DMS79 treated with DMSO at 0.1 percent for 48 hours (cell line): ENCODE measurements around the gene SLC25A46.
"Not testable (repeated sequence)": the region's sequence is repeated elsewhere in the genome, so short reads cannot be mapped to it uniquely, and the experiment has no call there.

ENCODE experiments used
- DNase-seq: peaks from one replicate; lab custom pipeline; 2025; lab: John Stamatoyannopoulos, UW

SLC25A46 gene

DNA sequence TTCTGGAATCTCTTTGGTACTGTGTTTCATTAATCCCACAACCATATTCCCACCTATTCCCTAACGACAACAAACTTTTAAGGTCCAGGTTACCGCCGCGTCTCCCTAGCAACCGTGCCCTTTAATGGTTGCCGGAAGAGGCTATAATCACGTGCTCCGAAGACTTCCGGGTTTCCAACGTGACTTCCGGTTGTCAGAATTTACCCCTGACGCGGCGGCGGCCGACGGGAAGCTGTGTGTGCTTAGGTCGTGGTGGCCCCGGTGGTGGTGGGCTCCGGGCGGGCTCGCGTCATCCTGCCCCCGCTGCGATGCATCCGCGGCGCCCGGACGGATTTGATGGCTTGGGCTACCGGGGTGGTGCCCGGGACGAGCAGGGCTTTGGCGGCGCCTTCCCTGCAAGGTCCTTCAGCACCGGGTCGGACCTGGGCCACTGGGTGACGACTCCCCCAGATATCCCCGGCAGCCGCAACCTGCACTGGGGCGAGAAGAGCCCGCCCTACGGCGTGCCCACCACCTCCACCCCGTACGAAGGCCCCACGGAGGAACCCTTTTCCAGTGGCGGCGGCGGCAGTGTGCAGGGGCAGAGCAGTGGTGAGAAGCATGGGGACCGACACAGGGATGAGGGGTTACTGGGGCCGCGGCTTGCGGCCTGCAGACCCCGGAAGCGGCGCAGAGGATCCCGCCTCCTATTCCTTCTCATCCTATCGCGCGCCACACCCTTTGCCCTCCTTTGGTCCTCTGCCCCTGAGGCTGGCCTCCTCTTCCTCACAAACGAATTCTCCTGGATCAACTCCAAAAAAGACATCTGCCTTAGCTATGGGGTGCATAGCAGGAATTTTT, at the start of gene SLC25A46:
SLC25A46 (plus strand) TSS at position 196 of the 840 bp plus-strand sequence; CDS start at position 309, 113 bp downstream.
- DNase-seq = peak; percentile 73

DNA sequence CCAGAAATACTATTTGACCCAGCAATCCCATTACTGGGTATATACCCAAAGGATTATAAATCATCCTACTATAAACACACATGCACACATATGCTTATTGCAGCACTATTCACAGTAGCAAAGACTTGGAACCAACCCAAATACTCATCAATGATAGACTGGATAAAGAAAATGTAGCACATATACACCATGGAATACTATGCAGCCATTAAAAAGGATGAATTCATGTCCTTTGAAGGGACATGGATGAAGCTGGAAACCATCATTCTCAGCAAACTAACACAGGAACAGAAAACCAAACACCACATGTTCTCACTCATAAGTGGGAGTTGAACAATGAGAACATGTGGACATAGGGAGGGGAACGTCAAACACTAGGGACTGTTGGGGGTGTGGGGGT, 48.2 kb upstream of the SLC25A46 start:
- DNase-seq = not testable (repeated sequence)

DNA sequence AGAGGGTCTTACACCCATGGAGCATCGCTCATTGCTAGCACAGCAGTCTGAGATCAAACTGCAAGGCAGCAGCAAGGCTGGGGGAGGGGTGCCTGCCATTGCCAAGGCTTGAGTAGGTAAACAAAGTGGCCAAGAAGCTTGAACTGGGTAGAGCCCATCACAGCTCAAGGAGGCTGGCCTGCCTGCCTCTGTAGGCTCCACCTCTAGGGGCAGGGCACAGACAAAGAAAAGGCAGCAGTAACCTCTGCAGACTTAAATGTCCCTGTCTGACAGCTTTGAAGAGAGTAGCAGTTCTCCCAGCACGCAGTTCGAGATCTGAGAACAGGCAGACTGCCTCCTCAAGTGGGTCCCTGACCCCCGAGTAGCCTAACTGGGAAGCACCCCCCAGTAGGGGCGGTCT, 46.1 kb upstream of the SLC25A46 start:
- not testable (repeated sequence) for DNase-seq

DNA sequence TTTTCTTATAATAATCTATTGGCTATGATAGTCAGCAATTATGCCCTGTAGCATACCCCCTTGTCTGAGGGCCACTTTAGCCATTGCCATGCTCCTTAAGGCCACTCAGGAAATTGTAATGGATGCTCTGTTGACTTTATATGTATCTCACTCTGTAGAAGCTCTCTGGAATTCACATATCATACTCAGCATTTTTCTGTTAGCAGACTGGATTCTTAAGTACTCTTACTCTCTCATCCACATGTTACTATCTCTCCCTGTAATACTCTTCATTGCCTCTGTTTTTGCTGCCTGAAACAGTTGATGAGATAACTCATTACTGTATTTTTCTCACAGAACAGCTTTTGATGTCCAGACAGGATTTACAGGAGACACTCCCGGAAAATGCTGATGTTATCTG, 36.5 kb upstream of the SLC25A46 start:
- no peak for DNase-seq

DNA sequence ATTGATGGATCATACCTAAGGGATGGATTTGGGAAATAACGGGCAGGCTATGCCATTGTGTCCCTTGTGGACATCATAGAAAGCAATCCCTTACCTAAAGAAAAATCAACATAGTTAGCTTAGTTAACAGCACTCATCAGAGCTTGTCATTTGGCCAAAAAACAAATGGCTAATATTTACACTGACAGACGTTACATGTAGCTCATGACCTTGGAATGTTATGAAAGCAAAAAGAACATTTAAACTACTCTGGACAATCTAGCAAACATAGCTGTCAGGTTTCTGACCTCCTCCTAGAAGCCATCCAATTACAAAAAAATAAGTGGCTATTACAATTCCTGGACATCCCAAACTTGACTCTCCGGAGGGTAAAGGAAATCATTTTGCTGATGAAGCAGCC, 36.1 kb upstream of the SLC25A46 start:
- no peak for DNase-seq

DNA sequence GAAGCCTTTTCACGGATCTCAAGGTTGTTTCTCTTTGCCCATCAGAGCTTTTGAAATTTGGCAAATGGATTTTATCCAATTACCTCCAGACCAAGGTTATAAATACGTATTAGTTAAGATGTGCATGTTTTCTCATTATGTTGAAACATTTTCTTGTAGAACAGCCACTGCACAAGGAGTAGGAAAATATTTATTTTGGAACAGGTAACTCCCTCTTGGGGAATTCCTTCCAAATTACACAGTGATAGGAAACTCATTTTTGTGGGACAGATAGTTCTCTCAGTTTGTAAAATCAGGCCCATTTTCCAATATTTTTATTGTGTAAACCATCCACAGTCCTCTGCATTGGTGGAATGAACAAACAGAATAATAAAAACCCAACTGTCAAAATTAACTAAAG, 35.3 kb upstream of the SLC25A46 start:
- DNase-seq = no peak

DNA sequence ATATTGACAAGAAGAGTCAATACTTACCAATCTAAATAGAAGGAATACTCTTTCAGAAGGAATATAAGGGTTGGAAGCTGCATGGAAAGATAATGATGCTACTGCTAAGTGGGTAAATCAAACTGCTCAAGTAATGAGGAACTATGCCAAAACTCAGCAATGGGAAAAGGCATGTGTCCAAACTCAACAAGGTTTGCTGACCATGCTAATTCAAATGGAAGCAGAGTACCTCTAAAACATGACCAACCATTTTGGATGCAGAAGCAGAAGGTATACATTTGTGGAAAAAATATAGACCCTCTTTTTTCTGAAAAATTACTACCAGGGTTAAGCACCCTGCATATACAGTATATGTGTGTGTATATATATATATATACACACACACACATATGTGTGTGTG, 33.5 kb upstream of the SLC25A46 start:
- DNase-seq = no peak

DNA sequence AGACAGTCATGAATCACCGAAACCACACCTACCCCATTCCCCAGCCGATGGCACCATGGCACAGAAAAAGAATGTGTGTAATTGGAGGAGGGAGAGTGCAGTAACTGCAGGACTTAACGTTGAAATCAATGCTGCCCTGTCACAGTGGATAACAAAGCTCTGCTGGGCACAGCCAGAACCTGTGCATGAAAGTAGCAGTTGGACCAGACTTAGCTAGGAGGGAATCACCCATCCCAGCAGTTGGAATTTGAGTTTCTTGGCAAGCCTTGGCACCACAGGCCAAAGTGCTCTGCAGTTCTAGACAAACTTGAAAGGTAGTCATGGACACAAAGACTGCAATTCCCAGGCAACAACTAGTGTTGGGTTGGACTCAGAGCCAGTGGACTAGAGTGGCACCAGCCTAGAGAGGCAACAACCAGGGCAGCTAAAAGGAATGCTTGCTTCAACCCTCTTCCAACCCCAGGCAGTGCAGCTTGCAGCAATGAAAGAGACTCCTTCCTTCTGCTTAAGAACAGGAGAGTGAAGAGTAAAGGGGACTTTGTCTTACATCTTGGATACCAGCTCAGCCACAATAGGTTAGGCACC, 31.5 kb upstream of the SLC25A46 start:
- DNase-seq = no peak

DNA sequence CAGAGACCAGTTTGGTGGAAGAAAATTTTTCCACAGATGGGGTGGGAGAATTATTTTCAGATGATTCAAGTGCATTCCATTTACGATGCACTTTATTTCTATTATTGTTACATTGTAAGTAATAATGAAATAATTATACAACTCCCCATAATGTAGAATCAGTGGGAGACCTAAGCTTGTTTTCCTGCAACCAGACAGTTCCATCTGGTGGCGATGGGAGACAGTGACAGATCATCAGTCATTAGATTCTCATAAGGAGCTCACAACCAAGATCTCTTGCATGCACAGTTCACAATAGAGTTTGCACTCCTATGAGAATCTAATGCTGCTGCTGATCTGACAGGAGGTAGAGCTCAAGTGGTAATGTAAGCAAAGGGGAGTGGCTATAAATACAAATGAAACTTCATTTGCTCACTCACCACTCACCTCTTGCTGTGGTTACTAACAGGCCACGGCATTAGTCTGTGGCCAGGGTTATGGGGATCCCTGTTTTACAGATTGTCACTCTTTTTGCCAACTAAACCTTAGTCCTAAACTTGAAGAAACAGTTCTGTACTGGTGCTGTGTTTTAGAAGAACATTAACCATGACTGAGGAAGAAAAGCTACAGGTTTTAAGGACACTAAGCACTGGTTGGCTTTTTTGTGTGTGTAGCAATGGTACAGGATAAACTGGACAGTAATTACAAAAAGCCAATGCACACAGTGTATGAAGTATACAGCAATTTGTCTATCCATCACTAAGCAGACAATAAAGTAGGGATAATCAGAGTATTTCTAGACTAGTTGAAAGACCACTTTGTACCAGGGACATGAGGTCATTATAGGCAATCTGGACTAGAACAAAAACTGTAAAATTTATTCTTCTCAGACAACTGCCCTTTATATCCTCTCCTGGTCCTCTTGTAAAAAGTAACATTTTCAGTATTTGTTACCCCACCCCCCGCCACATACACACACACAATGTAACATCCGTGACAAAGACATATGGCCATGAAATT, 22.3 kb upstream of the SLC25A46 start:
- DNase-seq = no peak

DNA sequence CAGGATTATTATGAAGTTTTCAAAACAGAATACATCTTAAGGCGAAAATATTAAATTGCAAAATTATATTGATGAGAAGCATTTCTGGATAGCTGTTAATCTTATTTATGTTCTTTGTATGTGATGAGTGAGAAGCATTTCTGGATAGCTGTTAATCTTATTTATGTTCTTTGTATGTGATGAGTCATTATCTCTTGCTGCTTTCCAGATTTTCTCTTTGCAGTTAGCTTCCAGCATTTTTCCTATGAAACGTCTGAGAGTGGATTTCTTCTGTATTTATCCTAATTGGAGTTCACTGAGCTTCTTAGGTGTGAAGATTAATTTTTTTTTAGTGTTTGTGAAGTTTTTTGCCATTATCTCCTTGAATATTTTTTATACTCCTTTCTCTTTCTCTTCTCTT, 20.5 kb upstream of the SLC25A46 start:
- no peak for DNase-seq

DNA sequence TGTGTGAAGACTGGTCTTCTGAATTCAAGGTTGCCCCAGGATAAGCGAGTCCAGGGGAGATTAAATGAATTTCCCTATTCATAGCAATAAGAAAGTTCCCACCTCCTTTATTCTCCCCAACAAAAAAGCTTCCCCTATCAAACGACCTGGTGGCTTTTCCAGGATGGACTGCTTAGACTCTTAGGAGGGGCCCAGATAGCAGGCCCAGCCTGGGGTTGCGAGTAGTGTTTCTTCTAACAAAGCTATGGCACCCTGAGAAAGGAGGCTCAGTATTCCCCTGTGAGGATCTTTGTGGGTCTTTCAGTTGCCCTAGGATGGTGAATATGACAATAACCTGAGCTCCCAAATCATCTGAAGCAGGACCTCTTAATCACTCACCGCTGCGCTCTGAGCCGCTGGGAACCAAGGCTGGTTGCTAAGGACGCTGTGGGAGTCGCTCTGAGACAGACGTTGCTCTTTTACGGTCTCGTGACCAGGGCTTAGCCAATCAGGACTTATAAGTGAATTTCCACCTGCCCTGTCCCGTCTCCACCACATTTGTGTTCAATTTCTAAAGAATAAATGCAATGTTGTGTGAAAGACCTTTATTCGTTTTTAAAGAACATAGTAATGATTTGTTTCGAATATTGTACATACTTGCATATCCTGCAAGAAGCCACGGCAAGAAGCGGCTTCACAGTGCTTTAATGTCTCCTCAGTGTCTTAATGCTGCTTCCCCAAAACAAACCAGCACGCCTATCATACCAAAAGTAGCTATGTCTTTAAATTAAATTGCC, 12.4 kb upstream of the SLC25A46 start, which contains the start of gene TMEM232:
TMEM232 (minus strand) TSS at position 423 of the 776 bp plus-strand sequence. CDS start 59,319 bp downstream, outside the sequence.
- peak; percentile 41 for DNase-seq

DNA sequence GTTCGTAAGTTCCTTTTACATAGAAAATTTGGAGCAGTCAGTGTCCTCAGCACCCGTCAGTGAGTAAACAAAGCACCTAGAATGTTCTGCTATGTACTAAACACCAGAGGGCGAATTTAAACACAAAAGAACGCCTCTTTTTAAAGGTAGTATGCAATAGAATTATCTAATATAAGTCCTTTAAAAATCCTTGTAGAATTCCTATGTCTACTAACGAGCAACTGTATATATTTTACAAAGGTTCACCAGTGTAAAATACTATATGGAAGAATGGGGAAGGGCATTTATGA, 11.8 kb upstream of the SLC25A46 start:
- DNase-seq = no peak

DNA sequence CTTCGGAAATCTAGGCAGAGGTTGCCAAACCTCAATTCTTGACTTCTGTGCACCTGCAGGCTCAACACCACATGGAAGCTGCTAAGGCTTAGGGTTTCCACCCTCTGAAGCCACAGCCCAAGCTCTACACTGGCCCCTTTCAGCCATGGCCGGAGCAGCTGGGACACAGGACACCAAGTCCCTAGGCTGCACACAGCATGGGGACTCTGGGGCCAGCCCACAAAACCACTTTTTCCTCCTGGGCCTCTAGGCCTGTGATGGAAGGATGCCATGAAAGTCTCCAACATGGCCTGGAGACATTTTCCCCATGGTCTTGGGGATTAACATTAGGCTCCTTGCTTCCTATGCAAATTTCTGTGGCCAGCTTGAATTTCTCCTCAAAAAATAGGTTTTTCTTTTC, 7.3 kb upstream of the SLC25A46 start:
- not testable (repeated sequence) for DNase-seq

DNA sequence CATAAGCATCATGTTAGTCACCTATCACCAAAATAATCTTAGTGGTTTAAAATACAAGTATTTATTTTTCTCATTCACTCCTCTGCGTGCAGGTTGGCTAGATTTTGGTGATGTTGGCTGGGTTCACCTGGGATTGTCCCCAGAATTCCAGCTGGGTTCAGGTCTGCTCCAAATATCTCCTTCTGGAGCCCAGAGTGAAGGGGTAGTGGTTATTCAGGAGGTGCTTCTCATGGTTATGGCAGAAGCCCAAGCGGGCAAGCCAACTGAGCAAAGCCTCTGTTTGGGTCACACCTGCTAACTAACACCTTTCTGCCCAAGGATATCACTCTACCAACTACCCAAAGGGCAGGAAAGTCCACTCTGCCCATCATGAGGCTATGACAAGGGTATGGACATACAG, 4.7 kb upstream of the SLC25A46 start:
- DNase-seq = no peak

DNA sequence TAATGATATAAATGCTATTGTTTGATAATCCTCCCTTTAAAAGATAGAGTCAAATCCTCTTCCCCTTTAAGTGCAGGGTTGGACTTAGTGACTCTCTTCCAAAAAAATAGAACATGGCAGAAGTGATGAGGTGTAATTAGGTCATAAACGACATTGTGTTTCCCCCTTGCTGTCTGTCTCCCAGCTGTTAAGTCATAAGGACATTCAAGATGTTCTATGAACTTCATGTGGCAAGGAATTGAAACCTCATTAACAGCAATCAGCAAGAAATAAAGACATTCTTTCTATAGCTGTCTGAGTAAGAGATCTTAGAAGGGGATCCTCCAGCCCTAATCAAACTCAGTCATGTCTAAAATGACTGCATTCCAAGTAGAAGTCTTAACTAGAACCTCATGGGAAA, 3.3 kb upstream of the SLC25A46 start:
- DNase-seq = no peak

DNA sequence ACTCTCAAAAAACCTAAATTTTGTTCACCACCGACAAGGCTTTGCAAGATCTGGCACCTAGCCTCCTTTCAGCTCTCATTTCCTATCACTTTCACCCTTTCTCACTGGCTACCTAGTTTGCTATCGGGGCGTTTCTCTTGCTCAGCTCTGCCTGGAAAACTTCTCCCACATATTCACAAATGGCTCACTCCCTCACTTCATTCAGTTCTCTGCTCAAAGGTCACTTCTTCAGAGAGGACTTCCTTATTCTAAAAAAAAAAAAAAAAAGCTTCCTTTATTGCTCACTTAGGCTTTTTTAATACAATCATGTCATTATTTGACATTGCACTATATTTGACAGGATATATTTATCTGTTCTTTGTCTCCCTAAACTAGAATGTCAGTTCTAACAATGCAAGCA, 2.1 kb upstream of the SLC25A46 start:
- no peak for DNase-seq

DNA sequence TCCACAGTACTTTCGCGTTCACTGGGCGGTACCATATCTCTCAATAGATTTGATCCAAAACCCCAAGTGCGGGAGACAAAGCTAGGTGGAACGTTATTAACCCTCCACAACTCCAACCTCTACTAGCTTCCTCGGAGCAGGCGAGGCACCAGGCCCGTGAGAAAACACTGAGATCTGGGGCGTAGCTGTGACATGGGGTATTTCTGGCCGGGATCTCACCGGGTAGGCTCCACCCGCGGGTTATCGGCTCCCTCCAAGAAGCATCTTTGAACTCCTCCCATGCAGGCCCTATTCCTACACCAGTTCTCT, 350 bp upstream of the SLC25A46 start:
- DNase-seq = no peak

DNA sequence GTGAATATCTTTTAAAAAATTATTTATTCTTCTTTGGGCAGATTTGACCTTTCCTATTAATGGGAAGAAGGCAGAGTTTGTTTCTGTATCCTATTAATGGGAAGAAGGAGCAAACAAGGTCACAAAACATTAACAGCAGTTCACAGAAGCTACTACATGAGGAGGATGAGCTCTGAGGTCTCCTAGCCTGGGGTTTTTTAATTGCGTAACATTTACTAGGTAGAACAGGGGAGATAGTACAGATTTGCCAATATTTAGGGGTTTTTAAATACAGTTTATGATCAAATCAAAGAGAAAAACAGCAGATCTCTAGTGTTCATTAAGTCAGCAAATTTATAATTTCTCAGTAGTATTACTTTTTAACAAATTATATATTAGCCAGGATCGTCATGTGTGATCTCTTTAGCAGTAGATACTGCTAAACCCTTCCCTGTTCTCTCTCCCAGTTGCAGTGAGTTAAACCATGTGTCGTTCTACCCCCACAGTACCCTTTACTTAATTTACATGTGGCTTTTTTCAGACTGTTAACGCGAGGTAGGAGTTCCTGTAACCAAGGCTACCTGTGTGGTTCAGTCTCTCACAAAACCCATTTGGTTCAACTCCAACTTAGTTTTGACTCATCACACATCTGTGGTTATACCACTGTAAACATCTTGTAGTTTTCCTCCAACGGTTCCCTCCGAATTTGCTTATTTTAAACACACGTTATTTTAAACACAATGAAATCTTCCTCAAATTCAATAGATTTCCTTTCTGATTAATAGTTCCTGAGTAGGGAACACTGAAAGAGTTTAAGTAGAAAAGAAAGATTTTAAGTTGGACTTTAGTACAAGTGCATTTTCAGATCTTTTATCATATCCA, 13.3 kb downstream of the SLC25A46 start:
- DNase-seq = no peak

DNA sequence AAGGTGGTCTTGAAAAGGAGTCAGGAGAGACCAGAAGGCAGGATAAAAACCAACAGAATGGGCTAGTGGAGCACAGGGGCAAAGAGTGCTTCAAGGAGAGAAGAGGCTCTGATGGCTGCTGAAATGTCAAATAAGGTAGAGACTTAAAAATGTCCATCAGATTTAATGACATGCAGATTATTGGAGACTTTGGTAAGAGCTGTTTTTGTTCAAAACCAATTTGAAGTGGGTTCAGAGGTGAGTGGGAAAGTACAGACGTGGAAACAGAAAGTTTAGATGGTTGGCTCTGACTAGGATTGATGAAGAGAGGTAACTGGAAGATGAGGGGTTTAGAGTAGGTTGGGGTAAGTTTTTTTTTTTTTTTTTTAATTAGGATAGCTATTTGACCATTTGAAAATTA, 14.1 kb downstream of the SLC25A46 start:
- DNase-seq = no peak

DNA sequence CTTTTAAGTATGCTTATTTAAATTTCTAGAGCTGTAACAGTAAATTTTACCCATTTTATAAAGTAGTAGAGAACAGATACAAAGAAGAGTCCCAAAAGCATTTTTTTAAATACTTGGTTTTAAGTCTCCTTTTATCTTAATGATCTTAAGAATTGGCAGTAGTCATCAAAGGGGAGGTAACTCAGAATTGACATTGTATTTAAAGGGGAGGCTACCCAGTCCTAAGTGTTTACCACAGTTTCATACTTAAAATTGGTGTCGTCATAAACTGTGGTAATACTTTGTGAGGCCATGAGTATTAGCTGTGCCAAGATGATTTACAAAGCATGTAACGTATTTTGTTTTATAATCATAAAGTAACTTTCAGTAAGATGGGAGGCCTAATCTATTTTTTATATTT, 14.8 kb downstream of the SLC25A46 start:
- no peak for DNase-seq

DNA sequence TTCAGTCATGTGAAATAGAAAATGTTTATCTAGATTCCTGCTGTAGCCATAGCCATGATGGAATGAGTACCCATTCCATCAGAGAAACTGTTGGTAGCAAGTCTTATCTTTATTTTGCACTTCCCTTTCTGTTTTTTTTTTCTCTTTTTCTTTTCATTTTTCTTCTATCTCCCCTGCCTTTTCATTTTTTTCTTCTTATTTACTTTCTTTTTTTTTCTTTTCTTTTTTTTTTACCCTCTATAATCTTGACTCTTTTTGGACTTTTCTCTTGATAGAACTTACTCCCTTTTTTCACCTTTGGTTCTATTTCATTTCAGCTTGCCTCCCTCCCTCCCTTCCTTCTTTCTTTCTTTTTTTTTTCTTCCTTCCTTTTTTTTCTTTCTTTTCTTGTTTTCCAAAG, 15.4 kb downstream of the SLC25A46 start:
- no peak for DNase-seq
